A673 (cell line): Measurements from ENCODE around the gene BMP8B. TPM values are rescaled to one million over a fixed set of nuclear protein-coding genes. Genes with fewer than 3 reads are reported as not detected.

Experiments
- BruUV-seq: library from RNA; stranded (reverse); fragments of 400-500 nt; replicated peaks from 2 replicates; lab custom pipeline; 2021; lab: Mats Ljungman, UMichigan
- CTCF ChIA-PET: fragments of 300-600 bp; sonication (Branson Sonifier 250); formaldehyde crosslinking; loops from one replicate; lab custom pipeline; 2022; ENCODE audit warnings: antibody characterized with exemption; lab: Charles Lee
- POLR2A ChIA-PET: fragments of 300-600 bp; sonication (Branson Sonifier 250); formaldehyde crosslinking; loops from one replicate; lab custom pipeline; 2022; ENCODE audit warnings: antibody characterized with exemption; ENCODE audit not compliant: low non-redundant PET; lab: Charles Lee
- DNase-seq: peaks from one replicate; pipeline ENCODE4 v3.0.0-alpha.2; 2015; ENCODE audit warnings: low spot score
- H3K27ac ChIP-seq: fragments of 200-600 bp; sonication (generic); 2 replicates; pipeline ENCODE4 v1.5.1; 2016; ENCODE audit warnings: mixed run types, low read depth, mild to moderate bottlenecking, mixed read lengths, antibody characterized with exemption, low read length; ENCODE audit not compliant: poor library complexity, severe bottlenecking
- H3K27me3 ChIP-seq: fragments of 200-600 bp; sonication (generic); replicated peaks from 2 replicates; pipeline ENCODE4 v1.6.1; 2017; ENCODE audit warnings: mixed run types, low read depth, mild to moderate bottlenecking, mixed read lengths, antibody characterized with exemption, low read length; ENCODE audit not compliant: insufficient read depth, poor library complexity
- H3K36me3 ChIP-seq: fragments of 200-600 bp; sonication (generic); 2 replicates; pipeline ENCODE4 v1.6.1; 2016; ENCODE audit warnings: mixed run types, mild to moderate bottlenecking, mixed read lengths, antibody characterized with exemption, low read length; ENCODE audit not compliant: insufficient read depth, poor library complexity, severe bottlenecking
- H3K4me1 ChIP-seq: fragments of 200-600 bp; sonication (generic); 2 replicates; pipeline ENCODE4 v1.6.1; 2017; ENCODE audit warnings: mixed run types, mild to moderate bottlenecking, mixed read lengths, antibody characterized with exemption, low read length; ENCODE audit not compliant: insufficient read depth, poor library complexity, severe bottlenecking
- H3K4me3 ChIP-seq: fragments of 200-600 bp; sonication (generic); 2 replicates; pipeline ENCODE4 v1.5.1; 2016; ENCODE audit warnings: low read depth, mixed run types, mild to moderate bottlenecking, mixed read lengths, low read length; ENCODE audit not compliant: poor library complexity, severe bottlenecking
- H3K9me3 ChIP-seq: fragments of 200-600 bp; sonication (generic); 2 replicates; pipeline ENCODE4 v1.6.1; 2016; ENCODE audit warnings: mixed run types, low read depth, mild to moderate bottlenecking, mixed read lengths, antibody characterized with exemption, low read length; ENCODE audit not compliant: poor library complexity, severe bottlenecking
- EZH2 ChIP-seq: fragments of 200-600 bp; sonication (generic); IDR thresholded peaks from 2 replicates; pipeline ENCODE4 v1.6.1; 2017; ENCODE audit warnings: borderline replicate concordance, low read depth, mild to moderate bottlenecking, mixed read lengths, antibody characterized with exemption, low read length; ENCODE audit not compliant: poor library complexity, severe bottlenecking
- intact Hi-C: fragments of 100-400 bp; cut with micrococcal nuclease; formaldehyde crosslinking; loops from one replicate; pipeline ENCODE4 v1.10.0; 2022; ENCODE audit not compliant: unreplicated experiment
- total RNA-seq: library from RNA; stranded (reverse); gene quantifications from 2 replicates; pipeline ENCODE4 v1.2.3, GENCODE V29; 2021
- TF ChIP-seq, protein P1 (sequence below): fragments of 300-800, 200-600 bp; sonication (generic); conservative IDR thresholded peaks from 2 replicates; pipeline ENCODE4 v1.5.1; 2017; ENCODE audit warnings: low read depth, mild to moderate bottlenecking, antibody characterized with exemption, low read length, moderate library complexity, mixed read lengths

BMP8B gene
- total RNA-seq, 1 experiment from 2014 or later: 0.06 TPM

- no peaks in the 10 kb centered on the region for H3K4me1 ChIP-seq
- no peak overlapping the region for H3K27ac ChIP-seq
- no peak overlapping the region for H3K4me3 ChIP-seq
- no peak for TF ChIP-seq EZH2
- TF ChIP-seq, protein P1, sequence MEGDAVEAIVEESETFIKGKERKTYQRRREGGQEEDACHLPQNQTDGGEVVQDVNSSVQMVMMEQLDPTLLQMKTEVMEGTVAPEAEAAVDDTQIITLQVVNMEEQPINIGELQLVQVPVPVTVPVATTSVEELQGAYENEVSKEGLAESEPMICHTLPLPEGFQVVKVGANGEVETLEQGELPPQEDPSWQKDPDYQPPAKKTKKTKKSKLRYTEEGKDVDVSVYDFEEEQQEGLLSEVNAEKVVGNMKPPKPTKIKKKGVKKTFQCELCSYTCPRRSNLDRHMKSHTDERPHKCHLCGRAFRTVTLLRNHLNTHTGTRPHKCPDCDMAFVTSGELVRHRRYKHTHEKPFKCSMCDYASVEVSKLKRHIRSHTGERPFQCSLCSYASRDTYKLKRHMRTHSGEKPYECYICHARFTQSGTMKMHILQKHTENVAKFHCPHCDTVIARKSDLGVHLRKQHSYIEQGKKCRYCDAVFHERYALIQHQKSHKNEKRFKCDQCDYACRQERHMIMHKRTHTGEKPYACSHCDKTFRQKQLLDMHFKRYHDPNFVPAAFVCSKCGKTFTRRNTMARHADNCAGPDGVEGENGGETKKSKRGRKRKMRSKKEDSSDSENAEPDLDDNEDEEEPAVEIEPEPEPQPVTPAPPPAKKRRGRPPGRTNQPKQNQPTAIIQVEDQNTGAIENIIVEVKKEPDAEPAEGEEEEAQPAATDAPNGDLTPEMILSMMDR: no peak
- POLR2A ChIA-PET: no interaction called here
- DNase-seq: no peak
- CTCF ChIA-PET: no interaction called here
- H3K27me3 ChIP-seq: peaks cover under 1% of the 10 kb centered on the region
- intact Hi-C loops: no loop called here
- H3K36me3 ChIP-seq: no peaks in the 10 kb centered on the region
- H3K9me3 ChIP-seq: no peaks in the 10 kb centered on the region
- BruUV-seq: no TSS peak
These were observed 6.6 kb downstream of the BMP8B start for GRCh38 chr1:39782103-39782502.

- DNase-seq: no peak
- Histone ChIP-seq H3K4me1 (no peaks in the 10 kb centered on the region), H3K4me3 (no peak overlapping the region), H3K9me3 (no peaks in the 10 kb centered on the region), H3K27me3 (no peaks in the 10 kb centered on the region), H3K36me3 (no peaks in the 10 kb centered on the region), H3K27ac (no peak overlapping the region)
- ChIA-PET POLR2A (no interaction called here), CTCF (no interaction called here)
- intact Hi-C loops: no loop called here
- TF ChIP-seq, protein P1: no peak
- no TSS peak for BruUV-seq
These were observed 7.3 kb downstream of the BMP8B start for GRCh38 chr1:39781349-39781715.

- H3K36me3 ChIP-seq: no peaks in the 10 kb centered on the region
- no peak for TF ChIP-seq EZH2
- TF ChIP-seq, protein P1: no peak
- intact Hi-C loops: no loop called here
- H3K27me3 ChIP-seq: no peaks in the 10 kb centered on the region
- no TSS peak for BruUV-seq
- H3K4me1 ChIP-seq: no peaks in the 10 kb centered on the region
- POLR2A ChIA-PET: no interaction called here
- DNase-seq: no peak
- H3K9me3 ChIP-seq: no peaks in the 10 kb centered on the region
- CTCF ChIA-PET: no interaction called here
- H3K4me3 ChIP-seq: no peak overlapping the region
- no peak overlapping the region for H3K27ac ChIP-seq
These were observed 8.8 kb downstream of the BMP8B start for GRCh38 chr1:39779821-39780220.
